ENCODE measurements around the gene PLCD3.

GRCh38 chr17:45087504-45087975 is 44.8 kb downstream of the PLCD3 start:
- TF ChIP-seq CTCF (IDR thresholded peaks at IDR 0.05), result no peak
- no peak for TF ChIP-seq POLR2A (IDR thresholded peaks at IDR 0.05)

Measured in Peyer's patch (tissue), 4 donors.